Muscle layer of colon (tissue), 2 donors: ENCODE measurements around the gene CBLC.

Experiments used
- H3K27ac ChIP-seq: one replicate; pipeline ENCODE4 v1.7.0; 2013; ENCODE audit warnings: low read depth, mild to moderate bottlenecking, low read length, moderate library complexity
- H3K27me3 ChIP-seq, 2 donors: one replicate each; pipeline ENCODE4 v1.7.0; 2013; ENCODE audit warnings: low read length in 2 of 2, mild to moderate bottlenecking in 2 of 2; ENCODE audit not compliant: insufficient read depth in 2 of 2, control insufficient read depth in 1 of 2
- H3K36me3 ChIP-seq: one replicate; pipeline ENCODE4 v1.7.0; 2013; ENCODE audit warnings: mild to moderate bottlenecking, low read length; ENCODE audit not compliant: insufficient read depth
- H3K4me1 ChIP-seq: one replicate; pipeline ENCODE4 v1.7.0; 2013; ENCODE audit warnings: mild to moderate bottlenecking, low read length; ENCODE audit not compliant: insufficient read depth
- H3K4me3 ChIP-seq, 2 donors: one replicate each; pipeline ENCODE4 v1.7.0; 2013; ENCODE audit warnings: low read length in 2 of 2, low read depth in 1 of 2, mild to moderate bottlenecking in 1 of 2, moderate library complexity in 1 of 2
- H3K9ac ChIP-seq: one replicate; pipeline ENCODE4 v1.7.0; 2013; ENCODE audit warnings: low read length
- H3K9me3 ChIP-seq: one replicate; pipeline ENCODE4 v1.7.0; 2013; ENCODE audit warnings: mild to moderate bottlenecking, low read length
- donor health status: abdominal sarcoma.
- donor health status: Adenocarcinoma of cecum.

Gene CBLC

DNA sequence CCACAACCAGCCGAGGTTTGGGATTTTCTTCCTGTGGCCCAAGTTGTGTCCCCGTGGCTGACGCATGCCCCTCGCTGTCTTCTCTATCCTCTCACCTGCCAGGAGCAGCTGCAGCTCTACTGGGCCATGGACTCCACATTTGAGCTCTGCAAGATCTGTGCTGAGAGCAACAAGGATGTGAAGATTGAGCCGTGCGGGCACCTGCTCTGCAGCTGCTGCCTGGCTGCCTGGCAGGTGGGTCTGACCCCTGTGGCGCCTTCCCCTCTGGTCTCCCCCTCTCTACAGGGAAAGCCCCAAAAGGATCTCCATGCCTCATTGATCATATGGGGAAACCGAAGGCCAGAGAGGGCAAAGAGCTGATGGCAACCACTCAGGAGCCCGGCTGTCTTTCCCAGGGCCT is 14.6 kb downstream of the CBLC start:
- Histone ChIP-seq H3K9ac (no peak overlapping the region), H3K27me3 (peaks cover 0 to 3% of the 10 kb centered on the region in 2 donors), H3K36me3 (no peaks in the 10 kb centered on the region), H3K4me1 (no peaks in the 10 kb centered on the region), H3K9me3 (no peaks in the 10 kb centered on the region), H3K27ac (no peak overlapping the region), H3K4me3 (no peak overlapping the region)

DNA sequence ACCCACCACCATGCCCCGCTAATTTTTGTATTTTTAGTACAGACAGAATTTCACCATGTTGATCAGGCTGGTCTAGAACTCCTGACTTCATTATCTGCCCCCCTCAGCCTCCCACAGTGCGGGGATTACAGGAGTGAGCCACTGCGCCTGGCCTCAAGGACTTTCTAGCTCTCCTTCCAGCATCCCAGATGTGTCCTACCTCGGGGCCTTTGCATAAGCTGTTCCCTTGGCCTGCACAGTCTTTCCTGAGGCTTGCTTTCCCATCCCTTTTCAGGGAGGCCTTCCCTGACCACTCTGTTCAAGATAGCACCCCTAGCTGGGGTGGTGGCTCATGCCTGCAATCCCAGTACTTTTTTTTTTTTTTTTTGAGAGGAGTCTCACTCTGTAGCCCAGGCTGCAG is 16.9 kb downstream of the CBLC start:
- no peaks in the 10 kb centered on the region for H3K36me3 ChIP-seq
- no peak overlapping the region for H3K27ac ChIP-seq

DNA sequence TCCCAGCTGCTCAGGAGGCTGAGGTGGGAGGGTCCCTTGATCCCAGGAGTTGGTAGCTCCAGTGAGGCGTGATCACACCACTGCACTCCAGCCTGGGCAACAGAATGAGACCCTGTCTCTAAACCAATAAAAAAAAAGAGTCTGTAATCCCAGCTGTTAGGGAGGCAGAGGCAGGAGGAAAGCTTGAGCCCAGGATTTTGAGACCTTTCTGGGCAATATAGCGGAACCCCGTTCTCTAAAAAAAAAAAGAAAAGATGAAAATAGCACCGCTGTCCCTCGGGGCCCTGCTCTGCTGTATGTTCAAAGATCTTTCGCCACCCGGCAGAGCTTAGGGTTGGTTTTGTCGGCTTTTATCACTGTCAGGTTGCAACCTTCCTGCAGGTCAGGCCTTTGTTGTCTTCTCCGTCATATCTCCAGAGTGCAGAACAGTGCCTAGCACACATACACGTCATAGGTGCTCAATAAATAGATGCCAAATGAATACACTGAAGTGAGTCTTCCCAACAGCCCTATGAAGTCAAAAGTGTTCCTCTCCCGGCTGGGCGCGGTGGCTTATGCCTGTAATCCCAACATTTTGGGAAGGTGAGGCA is 17.8 kb downstream of the CBLC start:
- Histone ChIP-seq H3K9me3 (no peaks in the 10 kb centered on the region), H3K27ac (no peak overlapping the region), H3K9ac (no peak overlapping the region), H3K27me3 (peaks cover 0 to 3% of the 10 kb centered on the region in 2 donors), H3K36me3 (no peaks in the 10 kb centered on the region), H3K4me1 (no peaks in the 10 kb centered on the region), H3K4me3 (no peak overlapping the region)

More for the DNA sequence above, 16.9 kb downstream of the CBLC start:
- Histone ChIP-seq H3K4me1 (no peaks in the 10 kb centered on the region), H3K9ac (no peak overlapping the region), H3K9me3 (no peaks in the 10 kb centered on the region), H3K27me3 (peaks cover 0 to 3% of the 10 kb centered on the region in 2 donors), H3K4me3 (no peak overlapping the region)

DNA sequence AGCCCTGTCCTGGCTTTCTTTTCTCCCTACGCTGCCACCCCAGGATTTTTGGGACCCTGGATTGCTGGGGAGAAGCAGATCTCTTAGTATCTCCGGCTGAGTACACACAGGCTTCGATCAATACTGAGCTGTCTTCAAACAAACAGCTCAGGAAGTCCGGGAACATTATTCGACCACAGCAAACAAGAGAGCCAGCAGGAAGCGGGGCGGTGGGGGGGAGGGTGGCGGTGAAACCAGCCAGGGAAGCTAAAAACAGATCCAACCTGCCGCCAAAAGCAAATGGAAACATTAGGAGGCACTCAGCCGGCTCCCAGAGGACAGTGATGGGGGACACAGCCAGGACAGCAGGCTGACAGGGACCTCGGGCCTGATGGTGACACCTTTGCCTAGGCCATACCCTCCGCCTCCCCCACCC is 19.0 kb downstream of the CBLC start:
- H3K27me3 ChIP-seq, result peaks cover 0 to 3% of the 10 kb centered on the region in 2 donors
- no peak overlapping the region for H3K27ac ChIP-seq
- H3K9ac ChIP-seq, result no peak overlapping the region
- no peaks in the 10 kb centered on the region for H3K36me3 ChIP-seq
- H3K4me1 ChIP-seq, result no peaks in the 10 kb centered on the region
- no peaks in the 10 kb centered on the region for H3K9me3 ChIP-seq
- no peak overlapping the region for H3K4me3 ChIP-seq

DNA sequence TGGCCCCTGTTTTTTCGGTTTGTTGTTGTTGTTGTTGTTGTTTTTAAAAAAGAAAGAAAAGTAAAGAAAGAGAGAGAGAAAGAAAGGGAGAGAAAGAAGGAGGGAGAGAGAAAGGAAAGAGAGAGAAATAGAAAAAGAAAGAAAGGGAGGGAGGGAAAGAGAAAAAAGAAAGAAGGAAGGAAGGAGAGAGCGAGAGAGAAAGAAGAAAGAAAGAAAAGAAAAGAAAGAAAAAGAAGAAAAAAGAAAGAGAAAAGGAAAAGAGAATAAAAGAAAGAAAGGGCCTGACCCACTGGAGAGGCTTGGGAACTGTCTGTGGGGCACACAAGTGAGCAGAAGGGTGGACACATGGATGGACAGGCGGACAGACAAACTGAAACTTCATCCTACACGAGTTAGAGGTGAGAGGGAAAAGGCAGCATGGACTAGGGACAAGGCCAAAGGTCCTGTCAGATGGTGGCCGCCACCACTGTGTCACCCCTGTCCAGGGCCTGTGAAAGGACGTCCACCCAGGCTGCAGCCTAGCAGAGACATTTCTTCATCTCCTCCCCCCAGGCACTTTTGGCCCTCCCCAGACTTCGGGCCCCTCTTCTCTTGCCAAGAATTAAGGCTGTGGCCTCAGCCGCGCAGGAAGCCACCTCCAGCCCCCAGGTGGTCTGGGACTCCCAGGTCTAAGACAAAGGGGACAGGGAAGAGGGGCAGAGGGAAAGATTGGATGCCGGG is 22.1 kb downstream of the CBLC start:
- no peaks in the 10 kb centered on the region for H3K36me3 ChIP-seq

DNA sequence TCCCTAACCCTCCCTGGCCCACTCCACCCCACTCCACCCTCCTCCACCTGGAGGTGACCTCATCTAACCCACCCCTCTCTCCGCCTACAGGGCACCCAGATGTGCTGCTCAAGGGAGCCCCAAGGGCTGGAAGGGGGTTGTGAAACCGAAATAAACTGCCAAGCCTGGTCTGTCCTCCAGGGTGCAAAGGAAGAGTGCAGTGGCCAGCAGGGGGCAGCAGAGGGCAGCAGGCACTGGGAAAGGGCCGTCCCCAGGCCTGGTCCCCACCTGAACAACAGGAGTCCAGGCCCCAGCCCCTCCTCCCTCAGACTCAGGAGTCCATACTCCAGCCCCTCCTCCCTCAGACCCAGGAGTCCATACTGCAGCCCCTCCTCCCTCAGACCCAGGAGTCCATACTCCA is 22.8 kb downstream of the CBLC start:
- Histone ChIP-seq H3K9me3 (no peaks in the 10 kb centered on the region), H3K4me1 (no peaks in the 10 kb centered on the region), H3K27me3 (no peaks in the 10 kb centered on the region), H3K36me3 (no peaks in the 10 kb centered on the region), H3K4me3 (no peak overlapping the region), H3K9ac (no peak overlapping the region), H3K27ac (no peak overlapping the region)

More for the DNA sequence above, 22.1 kb downstream of the CBLC start:
- Histone ChIP-seq H3K9me3 (no peaks in the 10 kb centered on the region), H3K27ac (no peak overlapping the region), H3K4me1 (no peaks in the 10 kb centered on the region), H3K27me3 (no peaks in the 10 kb centered on the region), H3K4me3 (no peak overlapping the region), H3K9ac (no peak overlapping the region)

DNA sequence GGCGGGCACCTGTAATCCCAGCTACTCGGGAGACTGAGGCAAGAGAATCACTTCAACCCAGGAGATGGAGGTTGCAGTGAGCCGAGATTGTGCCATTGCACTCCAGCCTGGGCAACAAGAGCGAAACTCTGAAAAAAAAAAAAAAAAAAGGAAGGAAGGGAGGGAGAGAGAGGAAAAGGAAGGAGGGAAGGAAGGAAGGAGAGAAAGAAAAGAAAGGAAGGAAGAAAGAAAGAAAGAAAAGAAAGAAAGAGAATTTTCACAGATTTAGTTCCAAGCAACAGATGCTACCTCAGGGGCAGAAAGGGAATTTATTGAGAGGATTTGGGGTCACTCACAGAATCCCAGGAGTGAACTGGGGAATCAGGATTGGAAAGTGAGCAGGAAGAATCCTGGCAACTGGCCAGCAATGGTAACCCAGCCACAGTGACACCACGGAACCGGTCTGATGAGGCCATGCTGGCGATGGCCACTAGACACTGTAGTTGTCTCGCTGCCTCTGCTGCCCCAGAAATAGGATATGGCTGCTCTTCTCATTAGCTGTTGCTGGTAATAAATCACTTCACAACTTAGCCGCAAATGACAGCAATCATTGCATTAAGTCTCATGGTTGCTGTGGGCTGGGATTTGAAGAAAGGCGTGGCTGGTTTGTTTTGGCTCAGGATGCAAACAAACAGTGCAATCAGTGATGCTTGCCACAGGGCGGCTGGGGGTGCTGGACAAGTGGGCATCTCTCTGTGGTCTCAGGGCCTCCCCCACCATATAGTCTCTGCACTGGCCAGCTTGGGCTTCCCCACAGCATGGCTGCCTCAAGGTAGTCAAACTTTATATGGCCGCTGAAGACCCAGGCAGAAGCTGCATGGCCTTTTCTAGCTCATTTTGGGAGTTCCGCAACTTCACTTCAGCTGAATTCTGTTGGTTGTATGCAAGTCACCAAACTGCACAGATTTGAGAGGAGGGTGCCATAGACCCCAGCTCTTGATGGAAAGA is 26.0 kb downstream of the CBLC start:
- Histone ChIP-seq H3K36me3 (no peaks in the 10 kb centered on the region), H3K4me3 (no peak overlapping the region), H3K27me3 (no peaks in the 10 kb centered on the region), H3K27ac (no peak overlapping the region), H3K9me3 (no peaks in the 10 kb centered on the region), H3K4me1 (peaks cover 7% of the 10 kb centered on the region), H3K9ac (no peak overlapping the region)

DNA sequence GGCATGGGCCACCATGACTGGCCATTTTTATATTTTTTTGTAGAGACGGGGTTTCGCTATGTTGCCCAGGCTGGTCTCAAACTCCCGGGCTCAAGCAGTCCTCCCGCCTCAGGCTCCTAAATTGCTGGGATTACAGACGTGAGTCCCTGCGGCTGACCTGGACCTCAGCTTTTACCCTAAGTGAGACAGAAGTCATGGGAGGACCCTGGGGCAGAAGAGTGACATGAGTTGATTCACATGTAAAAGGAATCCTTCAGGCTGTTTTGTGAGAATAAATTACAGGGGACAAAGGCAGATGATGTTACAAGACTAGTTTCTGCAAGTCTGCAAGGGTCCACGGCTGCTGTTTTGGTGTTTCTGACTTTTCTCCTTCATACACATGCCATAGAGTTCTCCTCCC is 28.6 kb downstream of the CBLC start:
- H3K36me3 ChIP-seq, result no peaks in the 10 kb centered on the region
- no peaks in the 10 kb centered on the region for H3K27me3 ChIP-seq
- H3K27ac ChIP-seq, result no peak overlapping the region
- H3K4me3 ChIP-seq, result no peak overlapping the region
- no peaks in the 10 kb centered on the region for H3K9me3 ChIP-seq
- H3K9ac ChIP-seq, result no peak overlapping the region
- H3K4me1 ChIP-seq, result peaks cover 12% of the 10 kb centered on the region

DNA sequence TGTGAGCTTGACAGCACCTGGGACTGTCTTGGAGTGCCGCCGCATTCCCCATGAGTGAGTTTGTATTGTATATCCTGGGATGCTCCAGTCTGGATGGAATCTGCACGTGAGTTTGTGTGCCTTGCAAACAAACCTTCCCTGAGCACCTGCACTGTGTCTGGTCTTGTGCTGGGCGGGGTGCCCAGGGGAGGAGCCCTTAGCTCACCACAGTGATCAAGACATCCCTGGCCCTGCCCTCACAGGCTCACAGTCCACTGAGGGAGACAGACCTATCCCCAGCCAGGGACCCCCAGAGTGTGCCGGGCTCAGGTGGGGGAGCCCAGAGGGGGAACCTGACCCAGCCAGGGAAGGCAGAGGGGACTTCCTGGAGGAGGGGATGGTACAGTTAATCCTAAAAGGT is 29.5 kb downstream of the CBLC start:
- peaks cover 12% of the 10 kb centered on the region for H3K4me1 ChIP-seq
- no peaks in the 10 kb centered on the region for H3K36me3 ChIP-seq
- no peak overlapping the region for H3K4me3 ChIP-seq
- no peaks in the 10 kb centered on the region for H3K9me3 ChIP-seq
- no peak overlapping the region for H3K27ac ChIP-seq
- no peaks in the 10 kb centered on the region for H3K27me3 ChIP-seq
- no peak overlapping the region for H3K9ac ChIP-seq

DNA sequence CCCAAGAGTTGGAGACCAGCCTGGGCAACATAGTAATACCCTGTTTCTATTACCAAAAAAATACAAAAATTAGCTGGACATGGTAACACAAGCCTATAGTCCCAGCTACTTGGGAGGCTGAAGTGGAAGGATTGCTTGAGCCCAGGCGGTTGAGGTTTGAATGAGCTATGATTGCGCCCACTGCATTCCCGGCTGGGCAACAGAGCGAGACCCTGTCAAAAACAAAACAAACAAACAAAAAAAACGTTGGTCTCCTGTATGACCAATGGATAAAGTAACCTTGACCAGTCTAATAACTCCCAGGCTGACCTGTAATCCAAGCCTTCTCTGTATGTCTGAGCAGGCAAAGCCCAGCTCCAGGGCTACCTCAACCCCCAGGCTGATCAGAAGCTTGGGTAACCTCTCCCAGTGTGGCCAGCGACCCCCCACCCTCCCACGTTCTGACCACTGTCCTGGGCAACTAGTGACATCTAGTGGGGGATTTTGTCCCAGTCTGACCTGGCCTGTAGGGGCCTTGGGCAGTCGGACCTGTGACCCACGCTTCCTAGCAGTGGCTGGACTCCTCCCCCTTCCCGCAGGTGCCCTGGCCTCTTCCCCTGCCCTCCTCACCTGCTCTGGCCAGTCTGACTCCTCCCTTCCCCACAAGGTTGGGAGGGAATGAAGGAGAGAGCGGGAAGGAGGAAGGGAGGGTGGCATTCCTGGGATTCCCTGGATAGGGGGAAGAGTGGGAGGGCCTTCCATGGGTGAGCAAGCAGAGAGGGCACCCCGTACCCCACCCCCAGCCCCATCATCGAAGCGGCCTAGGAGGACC is 30.2 kb downstream of the CBLC start:
- peak overlapping the region; percentile 2 for H3K27ac ChIP-seq

More for the DNA sequence above, 30.2 kb downstream of the CBLC start:
- H3K27me3 ChIP-seq, result no peaks in the 10 kb centered on the region
- H3K36me3 ChIP-seq, result no peaks in the 10 kb centered on the region
- no peak overlapping the region for H3K9ac ChIP-seq
- no peaks in the 10 kb centered on the region for H3K9me3 ChIP-seq
- peaks cover 12% of the 10 kb centered on the region for H3K4me1 ChIP-seq
- no peak overlapping the region for H3K4me3 ChIP-seq
